Common myeloid progenitor, CD34-positive (primary cell): ENCODE data around the gene SMAD4.

Experiments used
- CTCF ChIA-PET: fragments of 350-600 bp; sonication (Branson Sonifier 250); formaldehyde crosslinking; loops from one replicate; lab custom pipeline; 2021; ENCODE audit warnings: antibody characterized with exemption; lab: Charles Lee
- POLR2A ChIA-PET: fragments of 350-600 bp; sonication (Branson Sonifier 250); formaldehyde crosslinking; loops from one replicate; lab custom pipeline; 2021; ENCODE audit warnings: antibody characterized with exemption; lab: Charles Lee
- DNase-seq, 3 donors: peaks; one replicate each; pipeline versions ENCODE4 v3.0.0 to v3.0.0-alpha.2; 2013
- H3K27ac ChIP-seq, 2 experiments: 1 replicate in 1 of 2; 2 replicates in 1 of 2; pipeline ENCODE4 v1.7.0; 2013; ENCODE audit warnings: inconsistent platforms in 2 of 2, low read length in 2 of 2, mild to moderate bottlenecking in 2 of 2, low read depth in 1 of 2, moderate library complexity in 1 of 2; ENCODE audit not compliant: severe bottlenecking in 2 of 2, insufficient read depth in 1 of 2, poor library complexity in 1 of 2
- H3K27me3 ChIP-seq, 5 experiments: replicated peaks in 2 of 5; 1 replicate in 3 of 5; 2 replicates in 2 of 5; pipeline versions ENCODE4 v1.6.1 to v1.7.0; 2013; ENCODE audit warnings: low read length in 4 of 5, mild to moderate bottlenecking in 2 of 5, moderate library complexity in 2 of 5, inconsistent platforms in 1 of 5; ENCODE audit not compliant: insufficient read depth in 5 of 5, control insufficient read depth in 4 of 5
- H3K36me3 ChIP-seq, 4 experiments: 1 replicate in 2 of 4; 2 replicates in 2 of 4; pipeline versions ENCODE4 v1.6.1 to v1.7.0; 2013; ENCODE audit warnings: low read length in 3 of 4, control low read depth in 1 of 4, mild to moderate bottlenecking in 1 of 4; ENCODE audit not compliant: control insufficient read depth in 4 of 4, insufficient read depth in 4 of 4
- H3K4me1 ChIP-seq, 4 experiments: 1 replicate in 3 of 4; 2 replicates in 1 of 4; pipeline versions ENCODE4 v1.6.1 to v1.7.1; 2013; ENCODE audit warnings: low read length in 3 of 4, mild to moderate bottlenecking in 3 of 4, control low read depth in 1 of 4, inconsistent platforms in 1 of 4, moderate library complexity in 1 of 4; ENCODE audit not compliant: control insufficient read depth in 4 of 4, insufficient read depth in 4 of 4; ENCODE audit errors: control extremely low read depth in 1 of 4
- H3K4me3 ChIP-seq, 7 experiments: 1 replicate in 4 of 7; 2 replicates in 3 of 7; pipeline versions ENCODE4 v1.5.1 to v1.7.0; 2013; ENCODE audit warnings: mild to moderate bottlenecking in 7 of 7, low read length in 6 of 7, moderate library complexity in 6 of 7, inconsistent platforms in 2 of 7, low read depth in 2 of 7, control low read depth in 1 of 7; ENCODE audit not compliant: insufficient read depth in 4 of 7, control insufficient read depth in 1 of 7; ENCODE audit errors: extremely low read depth in 1 of 7
- H3K9me3 ChIP-seq, 5 experiments: 1 replicate in 4 of 5; 2 replicates in 1 of 5; pipeline versions ENCODE4 v1.6.1 to v1.7.1; 2013; ENCODE audit warnings: low read length in 4 of 5, mild to moderate bottlenecking in 2 of 5, inconsistent platforms in 1 of 5, low read depth in 1 of 5, moderate library complexity in 1 of 5; ENCODE audit not compliant: control insufficient read depth in 4 of 5, insufficient read depth in 2 of 5; ENCODE audit errors: control extremely low read depth in 1 of 5
- WGBS: methylation state at CpG from one replicate; pipeline ENCODE4 v1.1.5; 2013; ENCODE audit not compliant: insufficient coverage; 5-methylcytosine and 5-hydroxymethylcytosine counted together

SMAD4 gene

GRCh38 chr18:51037230-51037629, 7.2 kb downstream of the SMAD4 start:
- H3K36me3 ChIP-seq, result peaks cover 2 to 5% (median 4%) of the 10 kb centered on the region in 4 experiments

GRCh38 chr18:51038110-51038509, 8.1 kb downstream of the SMAD4 start:
- no peak for DNase-seq
- Histone ChIP-seq H3K4me1 (peaks cover 4 to 31% (median 9%) of the 10 kb centered on the region in 4 experiments), H3K27ac (no peak overlapping the region), H3K36me3 (peaks cover 0 to 5% (median 4%) of the 10 kb centered on the region in 4 experiments), H3K27me3 (no peaks in the 10 kb centered on the region), H3K9me3 (no peaks in the 10 kb centered on the region), H3K4me3 (no peak overlapping the region)
- no CpG with 5 or more reads among the region's 6 CpGs for WGBS
- ChIA-PET POLR2A (no interaction called here), CTCF (interaction anchor here (4.9 kb wide), 1 partner anchor 13 kb away, joined by 50 read pairs; no protein-coding TSS in a partner anchor)

More at GRCh38 chr18:51037230-51037629, 7.2 kb downstream of the SMAD4 start:
- ChIA-PET POLR2A (no interaction called here), CTCF (interaction anchor here (0.7 to 4.9 kb wide), 4 partner anchors 13 to 208 kb away, joined by 3 to 50 read pairs (median 4); no protein-coding TSS in a partner anchor)
- H3K27ac ChIP-seq, result no peak overlapping the region
- H3K27me3 ChIP-seq, result no peaks in the 10 kb centered on the region
- DNase-seq, result no peak
- H3K4me3 ChIP-seq, result no peak overlapping the region
- WGBS, result no CpG with 5 or more reads among the region's 2 CpGs
- peaks cover 5 to 30% (median 12%) of the 10 kb centered on the region in 4 experiments for H3K4me1 ChIP-seq
- H3K9me3 ChIP-seq, result no peaks in the 10 kb centered on the region

GRCh38 chr18:51039138-51040112, 9.4 kb downstream of the SMAD4 start:
- Histone ChIP-seq H3K9me3 (no peaks in the 10 kb centered on the region), H3K27ac (no peak overlapping the region), H3K27me3 (no peaks in the 10 kb centered on the region), H3K4me3 (no peak overlapping the region), H3K4me1 (peaks cover 4 to 32% (median 10%) of the 10 kb centered on the region in 4 experiments), H3K36me3 (peaks cover 0 to 5% (median 2%) of the 10 kb centered on the region in 4 experiments)
- ChIA-PET CTCF (interaction anchor here (0.8 to 4.9 kb wide), 3 partner anchors 7 to 156 kb away, joined by 3 to 50 read pairs (median 14); no protein-coding TSS in a partner anchor), POLR2A (interaction anchor here (1.0 to 1.1 kb wide), 2 partner anchors 9 kb away, joined by 4 read pairs; partner anchors contain the start of gene SMAD4)
- peak in 2 of 3 donors; percentile 54 to 61 for DNase-seq
- 73% methylated on average over 3 of the region's 8 CpGs for WGBS

GRCh38 chr18:51041677-51042352, 11.8 kb downstream of the SMAD4 start:
- H3K27ac ChIP-seq, result no peak overlapping the region
- POLR2A ChIA-PET, result no interaction called here
- peaks cover 0 to 31% (median 10%) of the 10 kb centered on the region in 4 experiments for H3K4me1 ChIP-seq
- DNase-seq, result no peak
- H3K36me3 ChIP-seq, result peaks cover 0 to under 1% (median 0%) of the 10 kb centered on the region in 4 experiments
- no peaks in the 10 kb centered on the region for H3K9me3 ChIP-seq
- no peak overlapping the region for H3K4me3 ChIP-seq
- CTCF ChIA-PET, result interaction anchor here (1.2 to 4.9 kb wide), 4 partner anchors 9 to 218 kb away, joined by 3 to 50 read pairs (median 10); no protein-coding TSS in a partner anchor
- 83% methylated on average over 1 of the region's 3 CpGs for WGBS
- H3K27me3 ChIP-seq, result no peaks in the 10 kb centered on the region

GRCh38 chr18:51044928-51045585, 15.0 kb downstream of the SMAD4 start:
- no peaks in the 10 kb centered on the region for H3K27me3 ChIP-seq
- POLR2A ChIA-PET, result interaction anchor here (0.7 kb wide), 1 partner anchor 94 kb away, joined by 3 read pairs; no protein-coding TSS in a partner anchor
- no peak for DNase-seq
- H3K4me3 ChIP-seq, result peak overlapping the region in 1 of 7 experiments; percentile 24
- H3K4me1 ChIP-seq, result peaks cover 0 to 24% (median 8%) of the 10 kb centered on the region in 4 experiments
- CTCF ChIA-PET, result interaction anchor here (0.7 to 1.6 kb wide), 5 partner anchors 9 to 20 kb away, joined by 3 to 5 read pairs (median 3); no protein-coding TSS in a partner anchor
- H3K9me3 ChIP-seq, result no peaks in the 10 kb centered on the region
- peak overlapping the region in 1 of 2 experiments; percentile 10 for H3K27ac ChIP-seq
- peaks cover 2 to 16% (median 9%) of the 10 kb centered on the region in 4 experiments for H3K36me3 ChIP-seq
- 70% methylated on average over 2 of the region's 2 CpGs for WGBS

GRCh38 chr18:51048190-51048589, 18.2 kb downstream of the SMAD4 start:
- CTCF ChIA-PET, result interaction anchor here (1.8 kb wide), 1 partner anchor 228 kb away, joined by 4 read pairs; no protein-coding TSS in a partner anchor
- no peaks in the 10 kb centered on the region for H3K9me3 ChIP-seq
- peaks cover 4 to 22% (median 18%) of the 10 kb centered on the region in 4 experiments for H3K36me3 ChIP-seq
- 100% methylated on average over 1 of the region's 1 CpG for WGBS
- H3K27me3 ChIP-seq, result no peaks in the 10 kb centered on the region
- no peak for DNase-seq
- no peak overlapping the region for H3K27ac ChIP-seq
- H3K4me1 ChIP-seq, result peaks cover 0 to 6% (median 3%) of the 10 kb centered on the region in 4 experiments
- H3K4me3 ChIP-seq, result no peak overlapping the region
- POLR2A ChIA-PET, result no interaction called here
